LNCAP (cell line): Measurements from ENCODE around the gene ATRN.

Source experiments
- TF ChIP-seq, protein P1 (sequence below): fragments of 450-650 bp; IDR thresholded peaks from 2 replicates; pipeline ENCODE4 v1.5.1; 2017; ENCODE audit warnings: mild to moderate bottlenecking

ATRN gene

GRCh38 chr20:3678198-3678597, 207.4 kb downstream of the ATRN start:
- TF ChIP-seq, protein P1, sequence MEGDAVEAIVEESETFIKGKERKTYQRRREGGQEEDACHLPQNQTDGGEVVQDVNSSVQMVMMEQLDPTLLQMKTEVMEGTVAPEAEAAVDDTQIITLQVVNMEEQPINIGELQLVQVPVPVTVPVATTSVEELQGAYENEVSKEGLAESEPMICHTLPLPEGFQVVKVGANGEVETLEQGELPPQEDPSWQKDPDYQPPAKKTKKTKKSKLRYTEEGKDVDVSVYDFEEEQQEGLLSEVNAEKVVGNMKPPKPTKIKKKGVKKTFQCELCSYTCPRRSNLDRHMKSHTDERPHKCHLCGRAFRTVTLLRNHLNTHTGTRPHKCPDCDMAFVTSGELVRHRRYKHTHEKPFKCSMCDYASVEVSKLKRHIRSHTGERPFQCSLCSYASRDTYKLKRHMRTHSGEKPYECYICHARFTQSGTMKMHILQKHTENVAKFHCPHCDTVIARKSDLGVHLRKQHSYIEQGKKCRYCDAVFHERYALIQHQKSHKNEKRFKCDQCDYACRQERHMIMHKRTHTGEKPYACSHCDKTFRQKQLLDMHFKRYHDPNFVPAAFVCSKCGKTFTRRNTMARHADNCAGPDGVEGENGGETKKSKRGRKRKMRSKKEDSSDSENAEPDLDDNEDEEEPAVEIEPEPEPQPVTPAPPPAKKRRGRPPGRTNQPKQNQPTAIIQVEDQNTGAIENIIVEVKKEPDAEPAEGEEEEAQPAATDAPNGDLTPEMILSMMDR, result no peak

- TF ChIP-seq, protein P1, result no peak
These were observed 208.3 kb downstream of the ATRN start for GRCh38 chr20:3678856-3679720.

- TF ChIP-seq, protein P1, result no peak
These were observed 209.2 kb downstream of the ATRN start for GRCh38 chr20:3679749-3680700.

DNA sequence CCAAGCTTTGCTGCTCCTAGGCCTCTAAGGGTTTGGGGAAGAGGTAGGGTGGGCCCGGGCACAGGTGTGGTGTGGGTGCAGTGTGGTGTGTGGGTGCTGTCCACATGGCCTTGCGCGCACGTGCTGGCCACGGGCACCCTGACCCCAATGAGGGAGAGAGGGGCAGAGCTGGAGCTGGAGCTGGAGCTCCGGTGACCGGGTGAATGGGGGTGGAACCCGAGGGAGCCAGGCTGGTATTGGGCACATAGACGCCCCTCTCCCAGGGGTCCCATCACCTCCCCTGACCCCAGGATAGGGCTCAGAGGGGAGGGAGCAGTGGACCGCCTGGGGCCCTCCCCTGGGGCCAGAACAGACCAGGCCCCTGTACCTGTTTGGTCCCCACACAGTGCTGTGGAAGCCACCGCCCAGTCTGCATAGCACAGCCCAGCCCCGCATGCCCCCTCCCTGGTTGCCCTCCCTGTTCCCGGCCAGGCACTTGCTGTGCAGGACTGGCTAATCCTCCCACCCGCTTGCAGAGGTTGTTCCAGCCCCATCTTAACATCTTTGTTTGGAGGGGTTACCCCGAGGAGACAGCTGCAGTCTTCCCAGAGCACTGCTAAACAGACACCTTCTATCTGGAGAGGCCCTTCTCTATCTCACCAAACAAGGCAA, 210.0 kb downstream of the ATRN start:
- TF ChIP-seq, protein P1, result no peak

- TF ChIP-seq, protein P1, result no peak
These were observed 210.6 kb downstream of the ATRN start for GRCh38 chr20:3681352-3681930.

GRCh38 chr20:3681931-3682781, 211.3 kb downstream of the ATRN start, which contains the start of gene ADAM33:
TSS of gene ADAM33 (minus strand) at chr20:3682010. CDS start at chr20:3682004, 6 bp downstream.
- TF ChIP-seq, protein P1, result no peak
